Bone marrow (tissue), 2 donors: ENCODE data around the gene KRT5.

Experiments used
- DNase-seq, 2 donors: peaks; one replicate each; lab custom pipeline; 2025; lab: John Stamatoyannopoulos, UW

The KRT5 gene

DNA sequence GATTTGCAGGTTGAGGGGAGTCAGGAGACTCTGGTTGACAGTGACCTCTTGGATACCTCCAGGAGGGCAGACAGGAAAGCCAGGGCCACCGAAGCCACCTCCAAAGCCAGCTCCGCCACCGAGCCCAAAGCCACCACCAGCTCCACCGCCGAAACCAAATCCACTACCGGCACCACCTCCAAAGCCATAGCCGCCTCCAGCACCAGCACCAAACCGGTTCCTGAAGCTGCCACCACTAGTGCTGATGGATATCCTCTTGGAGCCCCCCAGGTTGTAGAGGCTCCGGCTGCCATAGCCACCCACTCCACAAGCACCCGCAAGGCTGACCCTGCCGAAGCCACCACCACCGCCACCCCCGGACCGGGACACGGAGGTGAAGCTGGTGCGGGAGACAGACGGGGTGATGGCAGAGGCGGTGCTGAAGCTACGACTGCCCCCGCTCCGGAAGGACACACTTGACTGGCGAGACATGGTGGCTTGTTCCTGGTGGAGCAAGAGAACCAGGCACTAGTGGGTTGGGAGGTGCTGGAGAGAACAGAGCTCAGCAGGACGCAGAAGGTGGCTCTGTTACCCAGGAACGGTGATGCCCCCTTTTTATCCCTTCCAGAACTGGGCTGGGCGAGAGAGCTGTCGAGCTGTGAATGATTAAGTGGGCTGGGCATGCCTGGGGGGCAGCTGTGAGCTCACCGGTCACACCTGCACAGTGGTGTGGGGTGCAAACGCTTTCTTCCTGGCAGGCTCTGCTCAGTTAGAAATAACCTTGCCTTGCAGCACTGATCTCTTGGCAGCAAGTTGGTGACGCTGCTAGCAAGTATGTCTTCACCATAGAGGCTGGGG is at the start of gene KRT5:
Gene KRT5 (minus strand): TSS at position 569 of the 837 bp plus-strand sequence. CDS start 98 bp downstream, at position 471.
- no peak for DNase-seq

DNA sequence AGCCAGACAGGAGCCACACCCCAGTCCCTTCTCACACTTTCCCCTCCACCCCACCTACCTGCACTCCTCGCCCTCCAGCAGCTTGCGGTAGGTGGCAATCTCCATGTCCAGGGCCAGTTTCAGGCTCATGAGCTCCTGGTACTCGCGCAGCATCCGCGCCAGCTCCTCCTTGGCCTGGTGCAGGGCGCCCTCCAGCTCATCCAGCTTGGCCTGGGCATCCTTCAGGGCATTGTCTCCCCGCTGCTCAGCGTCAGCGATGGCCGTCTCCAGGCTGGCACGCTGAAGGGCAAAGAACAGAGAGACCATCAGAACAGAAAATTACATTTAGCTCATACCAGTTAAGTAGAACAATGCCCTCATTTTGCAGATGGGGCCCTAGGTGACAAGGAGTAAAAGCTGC is 47.9 kb upstream of the KRT5 start:
- DNase-seq, result no peak

DNA sequence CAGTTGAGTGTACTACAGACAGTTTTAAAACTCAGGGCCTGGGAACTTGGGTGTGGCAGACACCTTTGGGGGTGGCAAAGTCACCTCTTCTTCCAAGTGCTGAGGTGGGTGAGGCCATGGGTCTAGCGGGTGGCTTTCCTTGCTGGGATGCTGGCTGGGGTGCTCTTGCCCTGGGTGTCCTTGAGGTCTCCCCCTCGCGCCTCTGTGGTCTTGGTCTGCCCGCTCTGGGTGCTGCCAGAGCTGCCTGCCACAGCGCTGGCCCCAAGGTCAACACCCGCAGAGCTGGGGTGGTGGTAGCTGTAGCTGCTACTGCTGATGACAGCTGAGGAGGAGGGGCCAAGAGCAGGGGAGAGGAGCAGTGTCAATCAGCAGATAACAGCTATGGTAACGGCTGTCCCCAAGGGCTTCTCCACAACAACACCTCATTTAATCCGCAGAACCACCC is 46.7 kb upstream of the KRT5 start:
- no peak for DNase-seq

DNA sequence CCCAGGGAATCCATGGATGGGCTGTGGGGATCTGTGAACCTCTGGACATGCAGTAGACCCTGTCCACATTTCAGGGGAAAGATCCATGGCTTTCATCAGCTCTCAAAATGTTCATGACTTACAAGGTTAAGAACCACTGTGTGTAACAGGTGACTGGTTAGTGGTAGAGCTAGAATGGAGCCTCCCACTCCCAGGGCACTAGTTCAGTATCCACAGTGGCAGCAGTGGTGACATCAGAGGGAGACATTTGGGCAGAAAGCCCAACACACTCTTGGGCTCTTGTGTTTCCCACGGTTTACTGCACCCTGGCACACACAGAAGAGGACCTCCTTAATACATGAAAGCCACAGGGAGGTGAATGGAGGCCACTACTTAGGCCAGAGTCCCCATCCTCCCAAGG is 44.4 kb upstream of the KRT5 start:
- no peak for DNase-seq

DNA sequence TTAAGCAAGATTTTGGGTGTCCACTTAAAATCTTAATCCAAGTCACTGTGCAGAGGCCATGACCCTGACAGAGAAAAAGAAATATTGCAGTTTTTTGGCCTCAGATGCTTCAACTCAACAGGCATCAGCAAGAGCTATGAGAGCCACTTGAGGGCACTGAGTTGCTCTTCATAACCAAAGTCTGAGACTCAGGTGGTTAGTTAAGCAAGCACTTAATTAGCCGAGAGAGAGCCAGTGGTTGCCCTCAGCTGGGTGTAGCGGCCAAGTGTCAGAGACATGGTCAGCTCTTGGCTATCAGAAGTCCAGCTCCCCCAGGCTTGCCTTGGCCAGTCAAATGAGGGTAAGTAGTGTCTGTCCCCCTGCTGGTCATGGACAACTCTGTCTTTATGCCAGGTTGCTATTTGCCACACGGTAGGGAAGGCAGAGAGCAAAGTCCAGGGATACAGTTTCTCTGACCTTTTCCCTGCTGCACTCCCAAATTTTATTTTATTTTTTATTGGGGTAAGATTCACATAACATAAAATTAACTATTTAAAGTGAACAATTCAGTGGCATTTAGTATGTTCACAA is 41.8 kb upstream of the KRT5 start:
- DNase-seq, result no peak

DNA sequence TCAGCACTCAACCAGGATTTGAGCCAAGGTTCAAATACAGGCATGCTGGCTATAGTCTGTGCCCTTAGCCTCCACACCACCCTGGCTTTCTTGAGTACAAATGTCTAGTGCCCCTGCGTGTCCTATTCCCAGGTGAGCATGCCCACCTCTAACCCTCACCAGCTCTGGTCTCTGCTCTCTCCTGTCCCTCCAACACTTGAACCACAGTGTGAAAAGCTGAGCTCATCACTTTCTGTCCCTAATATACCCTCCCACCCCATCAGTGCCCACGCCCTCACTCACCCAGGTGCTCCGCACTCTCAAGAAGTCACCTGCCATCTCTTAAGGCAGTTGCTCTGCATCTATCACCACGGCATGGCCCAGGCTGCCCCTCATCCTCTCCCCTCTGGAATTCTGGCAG is 39.8 kb upstream of the KRT5 start:
- DNase-seq, result no peak

DNA sequence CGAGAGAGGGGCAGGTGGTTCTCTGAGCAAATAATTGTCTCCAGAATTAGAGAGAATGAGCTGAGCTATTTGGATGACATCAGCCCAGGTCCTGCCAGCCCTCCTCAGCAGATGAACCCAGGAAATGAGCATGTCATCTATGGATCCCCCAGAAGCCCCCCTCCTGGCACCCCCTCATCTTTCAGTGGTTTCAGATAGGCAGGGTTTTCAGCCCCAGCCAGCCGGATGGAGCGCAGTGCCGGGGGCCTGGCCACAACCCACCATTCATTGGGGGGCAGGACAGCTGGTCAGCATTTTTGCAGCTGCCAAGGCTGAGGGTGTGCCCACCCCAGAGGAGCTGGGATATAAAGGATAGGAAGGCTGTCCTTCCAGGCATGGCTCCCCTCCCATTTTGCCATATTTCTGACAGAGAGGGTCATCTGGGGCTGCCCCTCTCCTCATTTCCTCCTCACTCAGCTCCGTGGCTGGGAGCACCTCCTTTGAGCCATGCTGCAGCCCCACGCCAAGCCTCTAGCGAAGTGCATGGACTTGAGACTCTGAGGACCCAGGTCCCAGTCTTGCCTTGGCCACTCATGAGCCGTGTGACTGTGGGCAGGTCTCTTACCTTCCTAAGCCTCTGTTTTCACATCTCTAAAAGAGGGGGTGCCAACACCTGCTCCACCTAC is 38.7 kb upstream of the KRT5 start:
- no peak for DNase-seq

DNA sequence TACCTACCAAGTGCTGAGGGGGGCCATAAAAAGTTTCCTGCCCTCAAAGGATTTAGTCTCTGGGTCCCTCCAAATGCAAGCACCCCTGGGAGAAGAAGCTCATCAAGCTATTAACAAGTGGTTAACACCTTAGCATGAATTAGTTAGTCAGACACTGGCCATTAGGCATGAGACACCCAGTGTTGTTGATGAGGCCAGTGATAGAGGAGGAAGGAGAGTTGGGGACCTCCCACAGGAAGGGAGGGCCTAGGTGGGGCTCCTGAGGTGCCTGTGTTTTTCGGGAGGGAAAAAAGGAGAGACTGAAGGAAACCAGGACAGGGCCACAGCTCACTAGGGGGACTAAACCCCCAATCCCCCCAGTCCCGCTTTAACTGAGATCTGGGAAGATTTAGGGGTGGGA is 37.3 kb upstream of the KRT5 start:
- DNase-seq, result no peak

DNA sequence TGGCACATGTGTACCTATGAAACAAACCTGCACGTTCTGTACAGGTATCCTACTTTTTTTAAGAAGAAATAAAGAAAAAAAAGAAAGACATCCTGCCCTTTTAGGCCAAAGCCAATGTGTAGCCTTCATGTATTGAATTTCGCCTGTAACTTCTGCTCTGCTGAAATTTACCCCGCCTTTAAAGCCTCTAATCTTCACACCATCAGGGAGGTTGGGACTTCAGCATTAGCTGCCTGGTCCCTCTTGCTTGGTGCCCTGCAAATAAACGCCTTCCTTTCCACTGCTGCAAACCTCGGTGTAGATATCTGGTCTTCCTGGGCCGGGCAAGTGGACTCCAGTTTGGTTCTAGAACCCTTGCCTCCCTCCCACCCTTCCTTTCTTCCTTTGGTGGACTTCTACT is 35.4 kb upstream of the KRT5 start:
- DNase-seq, result no peak

DNA sequence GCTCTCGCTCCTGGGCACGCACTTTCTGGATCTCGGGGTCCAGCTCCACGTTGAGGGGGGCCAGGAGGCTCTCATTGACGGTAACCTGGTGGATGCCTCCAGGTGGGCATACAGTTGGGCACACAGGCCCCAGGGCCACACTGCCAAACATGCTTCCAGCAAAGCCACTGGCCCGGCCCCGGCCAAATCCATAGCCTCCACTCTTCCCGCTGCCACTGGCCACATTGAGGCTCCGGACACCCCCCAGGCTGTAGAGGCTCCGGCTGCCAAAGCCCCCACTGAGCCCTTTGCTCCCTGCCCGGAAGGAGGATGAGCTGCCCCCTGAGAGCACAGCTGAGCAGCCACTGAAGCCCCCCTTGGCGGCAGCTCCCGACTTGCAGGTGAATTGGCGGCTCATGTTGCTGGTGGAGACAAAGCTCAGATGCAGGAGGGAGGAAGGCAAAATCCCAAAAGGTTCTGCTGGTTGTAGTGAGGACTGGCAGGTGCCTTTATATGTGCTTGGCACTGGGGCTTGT is 32.5 kb upstream of the KRT5 start, which contains the start of gene KRT71:
Gene KRT71 (minus strand): TSS at position 465 of the 515 bp plus-strand sequence. CDS start 68 bp downstream, at position 397.
- no peak for DNase-seq

DNA sequence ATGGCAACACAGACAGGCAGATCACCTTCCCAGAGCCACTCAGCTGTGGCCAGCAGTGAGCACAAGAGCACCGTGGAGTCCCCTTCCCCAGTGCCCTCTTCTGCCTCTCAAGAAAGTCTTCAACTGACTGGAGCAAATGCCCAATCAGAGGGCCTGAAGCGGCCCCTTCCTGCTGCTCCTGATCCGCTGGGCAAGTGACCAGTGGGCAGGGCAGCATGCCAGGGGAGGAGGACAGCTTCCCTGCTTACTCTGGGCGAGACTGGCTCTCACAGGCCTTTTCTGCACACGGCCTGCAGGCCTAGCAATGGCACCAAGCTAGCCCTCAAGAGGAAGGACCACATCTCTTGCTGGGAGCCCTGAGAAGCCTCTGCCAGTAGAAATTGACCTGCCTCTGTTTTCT is 31.9 kb upstream of the KRT5 start:
- DNase-seq, result no peak

DNA sequence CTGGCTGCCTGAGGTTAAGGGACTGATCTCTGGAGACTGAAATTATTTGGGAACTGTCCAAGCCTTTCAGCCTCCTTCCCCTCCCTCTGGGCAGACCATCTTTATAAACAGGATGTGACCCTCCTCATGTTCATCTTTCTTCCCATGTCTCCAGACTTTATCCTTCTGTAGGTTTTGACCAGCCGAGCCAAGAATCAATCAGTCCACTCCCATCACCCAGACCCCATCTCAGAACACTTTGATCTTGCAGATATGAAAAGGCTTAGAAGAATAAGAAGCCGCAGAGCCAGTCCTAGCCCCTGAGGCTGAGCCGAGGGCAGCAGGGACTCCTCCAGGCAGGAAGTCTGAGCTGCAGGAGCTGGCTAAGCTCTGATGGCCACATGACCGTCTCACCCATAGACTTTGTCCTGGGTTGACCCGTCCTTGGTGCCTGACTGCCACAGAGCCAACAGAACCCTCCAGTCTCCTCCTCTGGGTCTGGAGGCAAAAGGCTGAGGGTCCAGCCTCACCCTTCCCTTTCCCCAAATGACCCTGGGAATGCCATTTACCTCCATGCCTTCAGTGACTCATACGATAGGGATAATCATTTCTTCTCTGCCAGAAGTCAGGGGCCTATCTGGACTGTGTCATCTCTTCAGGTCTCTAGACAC is 31.1 kb upstream of the KRT5 start:
- no peak for DNase-seq

DNA sequence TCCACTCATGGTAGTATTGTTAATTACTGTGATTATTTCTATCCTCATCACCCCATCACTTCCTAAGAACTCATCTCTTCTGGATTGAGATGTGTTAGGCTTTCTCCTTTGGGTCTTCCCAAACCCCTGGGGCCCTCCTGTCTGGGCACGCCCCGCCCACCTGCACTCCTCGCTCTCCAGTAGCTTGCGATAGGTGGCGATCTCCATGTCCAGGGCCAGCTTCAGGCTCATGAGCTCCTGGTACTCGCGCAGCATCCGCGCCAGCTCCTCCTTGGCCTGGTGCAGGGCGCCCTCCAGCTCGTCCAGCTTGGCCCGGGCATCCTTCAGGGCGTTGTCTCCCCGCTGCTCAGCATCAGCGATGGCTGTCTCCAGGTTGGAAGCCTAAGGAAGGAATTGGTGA is 25.9 kb upstream of the KRT5 start:
- no peak for DNase-seq

DNA sequence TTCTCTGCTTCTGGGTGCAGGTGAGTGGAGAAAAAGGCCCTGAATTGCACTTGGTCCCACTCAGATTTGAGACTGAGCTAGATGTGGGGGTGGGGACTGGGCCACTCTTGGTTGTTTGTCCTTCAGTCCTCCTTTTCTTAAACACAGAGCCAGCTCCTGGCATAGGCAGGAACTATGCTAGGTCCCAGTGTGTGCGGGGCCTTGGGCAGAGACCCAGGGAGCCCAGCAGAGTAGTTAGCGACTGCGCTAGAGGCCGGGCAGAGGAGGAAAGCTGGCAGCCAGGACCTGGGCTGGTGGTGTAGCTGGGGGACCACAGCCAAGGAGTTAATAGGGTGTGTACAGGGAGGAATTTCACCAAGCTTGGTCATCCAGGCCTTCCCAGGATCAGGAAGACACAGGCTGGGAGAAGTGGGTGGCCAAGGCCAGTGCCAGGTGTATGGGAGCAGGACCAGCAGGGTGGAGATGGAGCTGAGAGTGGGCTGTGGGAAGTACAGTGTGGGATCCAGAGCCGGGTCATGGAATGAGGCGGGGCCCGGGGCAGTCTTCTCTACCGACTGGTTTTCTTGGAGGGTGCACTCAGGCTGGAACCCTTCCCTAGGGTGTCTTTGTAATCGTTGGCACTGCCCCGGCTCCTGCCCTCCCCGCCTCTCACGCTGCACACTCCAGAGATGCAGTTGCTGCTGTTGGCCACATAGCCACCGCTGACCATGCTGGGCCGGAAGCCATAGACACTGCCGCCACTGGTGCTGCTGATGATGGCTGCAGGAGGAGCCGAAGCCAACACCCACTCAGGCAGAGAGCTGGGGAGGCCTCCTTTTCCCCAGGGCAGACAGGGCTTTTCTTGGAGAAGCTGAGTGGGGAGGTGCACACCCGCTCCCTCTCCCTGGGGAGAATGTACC is 24.0 kb upstream of the KRT5 start:
- DNase-seq, result no peak

DNA sequence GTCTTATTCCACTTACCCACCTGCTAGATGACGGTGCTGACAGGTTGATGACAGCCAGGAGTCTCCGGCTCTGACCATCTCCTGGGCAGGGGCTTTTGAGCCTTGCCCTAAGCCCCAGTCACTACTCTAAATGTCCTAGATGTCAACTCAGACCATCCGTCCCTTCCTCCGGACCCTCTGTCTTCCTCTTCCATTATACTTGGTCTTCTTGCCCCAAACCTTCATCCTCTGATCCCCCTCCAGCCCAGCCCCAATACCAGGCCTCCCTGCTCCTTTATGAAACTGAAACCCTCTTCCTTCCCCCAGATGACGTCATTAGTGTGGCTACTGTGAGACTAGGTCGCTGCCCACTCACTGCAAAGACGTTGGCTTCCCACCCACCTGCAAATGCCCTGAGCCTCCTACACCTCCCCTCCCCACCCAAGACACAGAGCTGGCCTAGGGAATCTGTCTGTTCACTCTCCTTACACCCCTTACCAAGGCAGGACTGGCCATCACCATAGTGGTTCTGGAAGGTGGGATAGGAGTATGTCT is 22.7 kb upstream of the KRT5 start:
- DNase-seq, result no peak

DNA sequence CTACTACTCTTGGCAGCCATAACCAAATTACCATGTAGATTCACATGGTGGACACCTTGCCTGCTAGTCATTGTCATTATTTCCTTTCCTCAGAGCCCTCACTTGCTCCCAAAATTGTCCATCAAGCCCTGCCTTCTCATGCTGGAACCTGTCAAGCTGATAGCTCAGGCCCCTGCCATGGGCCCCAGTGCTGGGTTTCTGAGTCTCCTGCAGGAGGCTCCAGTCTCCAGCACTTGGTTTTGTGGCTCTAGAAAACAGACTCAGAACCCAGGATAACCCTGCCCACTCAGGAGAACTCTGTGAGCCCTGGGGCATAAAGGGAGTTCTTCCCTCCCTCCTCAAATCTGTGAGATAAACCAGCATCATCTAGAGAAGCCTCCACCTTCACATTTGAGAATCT is 22.0 kb upstream of the KRT5 start:
- DNase-seq, result no peak

DNA sequence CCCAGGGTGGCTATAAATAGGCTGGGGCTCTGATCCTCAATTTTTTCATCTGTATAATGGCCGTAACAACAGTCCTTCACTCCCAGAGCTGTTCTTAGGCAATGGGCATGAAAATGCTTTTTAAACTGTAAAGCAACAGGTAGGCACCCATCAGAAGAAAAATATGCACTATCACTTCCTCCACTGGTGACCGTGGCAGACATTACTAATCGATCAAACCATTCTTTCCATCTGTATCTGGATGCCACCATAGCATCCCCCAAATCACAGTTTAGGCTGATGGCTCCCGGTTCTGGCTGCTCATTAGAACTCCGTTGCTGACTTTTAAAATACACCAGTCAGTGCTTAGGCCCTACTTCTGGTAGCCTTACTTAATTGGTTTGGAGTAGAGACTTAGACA is 21.5 kb upstream of the KRT5 start:
- DNase-seq, result no peak

DNA sequence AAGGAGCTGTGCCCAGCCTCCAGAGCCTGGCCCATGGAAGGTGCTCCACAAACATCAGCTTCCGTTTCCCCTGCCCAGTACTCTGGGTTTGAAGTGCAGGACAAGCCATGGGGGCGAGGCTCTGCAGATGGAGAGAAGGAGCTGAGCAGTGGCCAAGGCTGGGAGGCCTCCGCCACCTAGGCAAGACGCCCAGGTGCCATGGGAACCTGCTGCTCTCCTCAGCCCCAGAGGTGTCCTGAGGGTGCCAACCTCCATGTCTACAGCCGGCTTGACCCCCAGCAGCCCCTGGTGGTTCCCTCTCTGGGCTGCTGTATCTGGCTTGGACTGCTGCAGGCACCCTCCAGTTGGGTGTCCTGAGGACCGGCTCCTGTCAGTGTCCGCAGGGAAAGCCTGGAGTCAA is 20.3 kb upstream of the KRT5 start:
- DNase-seq, result no peak

DNA sequence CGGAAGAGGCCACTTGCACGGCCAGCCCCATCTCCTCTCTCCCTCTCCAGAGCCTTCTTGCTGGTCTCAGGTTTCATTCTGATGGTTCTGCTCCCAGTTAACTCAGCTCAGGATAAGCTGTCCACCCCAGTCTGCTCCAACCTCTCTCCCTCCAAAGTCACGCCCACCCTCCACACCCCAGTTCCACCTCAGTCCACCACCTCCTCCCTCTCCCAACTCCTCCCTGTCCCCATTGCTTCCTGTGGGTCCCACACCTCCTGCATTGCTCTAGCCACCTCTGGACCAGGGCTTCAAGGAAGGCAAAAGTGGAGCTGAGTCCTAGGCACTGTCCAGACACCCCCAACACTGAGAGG is 19.6 kb upstream of the KRT5 start:
- no peak for DNase-seq

DNA sequence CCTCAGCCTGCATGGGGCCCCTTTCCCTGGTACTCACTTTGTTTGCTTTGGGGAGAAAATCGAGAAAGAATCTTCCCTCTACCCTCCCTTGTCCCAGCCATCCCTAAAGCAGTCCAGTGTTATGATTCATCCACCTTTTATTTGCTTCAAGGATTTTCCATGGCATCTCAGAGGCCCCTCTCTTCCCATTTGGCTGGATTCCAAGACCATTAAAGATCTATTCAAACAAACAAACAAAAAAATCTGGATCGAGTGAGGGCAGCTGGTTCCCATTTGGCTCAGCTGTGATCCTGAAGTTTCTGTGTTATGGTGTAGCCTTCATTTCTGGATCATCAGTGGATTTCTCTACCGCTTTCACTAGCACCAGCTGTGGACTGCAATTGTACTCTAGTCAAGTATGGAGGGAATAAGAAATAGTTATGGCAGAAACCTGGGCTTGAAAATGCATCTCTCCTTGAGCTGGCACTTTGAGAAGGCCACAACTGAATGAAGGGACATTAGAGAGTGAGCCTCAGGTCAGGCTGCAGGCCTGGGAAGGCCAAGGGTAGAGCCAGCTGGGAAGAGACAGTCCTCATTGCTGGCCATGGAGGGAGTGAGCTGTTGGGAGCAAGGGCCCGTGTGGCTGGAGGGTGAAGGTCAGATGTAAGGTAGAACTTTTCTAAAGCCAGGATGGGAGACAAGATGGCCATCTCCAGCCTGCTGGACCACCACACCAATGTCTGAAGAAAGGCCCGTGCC is 19.1 kb upstream of the KRT5 start:
- no peak for DNase-seq
